Endometrium (tissue), 2 donors: Measurements from ENCODE around the gene ZNF774.
"Not testable (repeated sequence)": the region's sequence is repeated elsewhere in the genome, so short reads cannot be mapped to it uniquely, and the experiment has no call there.

ENCODE experiments used
- FAIRE-seq: peaks from 2 replicates; lab custom pipeline; 2012; peaks lifted over from hg19 to GRCh38; lab: Jason Lieb, UNC
- donor health status: control.
- donor health status: control.

Gene ZNF774

DNA sequence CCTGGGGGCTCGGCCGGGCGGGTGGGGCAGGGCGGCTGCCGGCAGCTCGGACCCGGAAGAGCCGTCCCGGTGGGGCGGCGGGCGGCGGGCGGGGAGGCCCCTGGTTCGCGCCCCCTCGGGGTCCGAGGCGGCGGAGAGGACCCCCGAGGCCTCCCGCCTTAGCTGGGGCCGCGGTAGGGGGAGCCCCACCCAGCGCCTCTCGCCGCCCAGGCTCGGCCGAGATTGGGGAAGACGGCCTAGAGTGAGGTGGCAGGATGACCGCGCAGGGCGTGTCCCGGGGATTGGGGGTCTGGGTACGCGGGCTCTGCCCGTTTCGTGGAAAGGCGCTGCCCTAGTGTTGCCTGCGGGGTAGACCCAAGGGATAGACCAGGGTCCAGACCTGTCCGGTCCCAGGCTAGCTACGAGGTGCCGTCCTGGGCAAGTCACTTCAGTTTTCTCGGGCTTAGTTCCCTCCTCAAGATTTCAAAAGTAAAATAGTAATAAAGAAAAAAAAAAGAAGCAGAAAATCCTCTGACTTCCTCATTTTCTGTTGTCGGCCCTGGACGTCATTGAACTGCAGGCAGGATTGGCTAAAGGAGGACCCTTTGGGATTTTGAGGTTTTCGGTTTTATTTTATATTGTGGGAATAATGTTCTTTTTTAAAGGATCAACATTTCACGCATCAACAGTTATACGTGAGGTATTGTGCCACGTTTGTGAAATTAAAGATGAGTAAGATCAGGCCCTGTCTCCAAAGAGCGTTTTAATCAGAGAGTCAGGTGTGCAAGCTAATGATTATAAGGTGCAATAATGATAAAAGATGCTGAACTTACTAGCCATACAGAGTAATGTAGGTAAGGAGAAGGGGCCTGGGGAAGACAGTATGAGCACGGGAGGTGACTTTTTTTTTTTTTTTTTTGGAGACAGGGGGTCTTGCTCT is 36.6 kb downstream of the ZNF774 start:
- no peak for FAIRE-seq

DNA sequence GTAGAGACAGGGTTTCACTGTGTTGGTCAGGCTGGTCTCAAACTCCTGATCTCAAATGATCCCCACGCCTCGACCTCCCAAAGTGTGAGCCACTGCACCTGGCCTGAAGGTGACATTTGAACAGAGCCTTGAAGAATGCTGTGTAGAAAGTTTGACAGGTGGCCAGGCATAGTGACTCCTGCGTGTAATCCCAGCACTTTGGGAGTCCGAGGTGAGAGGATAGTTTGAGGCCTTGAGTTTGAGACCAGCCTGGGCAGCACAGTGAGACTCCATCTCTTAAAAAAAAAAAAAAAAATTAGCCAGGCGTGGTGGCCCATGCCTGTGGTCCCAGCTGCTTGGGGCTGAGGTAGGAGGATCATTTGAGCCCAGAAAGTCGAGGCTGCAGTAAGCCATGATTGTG is 37.4 kb downstream of the ZNF774 start:
- FAIRE-seq = no peak

DNA sequence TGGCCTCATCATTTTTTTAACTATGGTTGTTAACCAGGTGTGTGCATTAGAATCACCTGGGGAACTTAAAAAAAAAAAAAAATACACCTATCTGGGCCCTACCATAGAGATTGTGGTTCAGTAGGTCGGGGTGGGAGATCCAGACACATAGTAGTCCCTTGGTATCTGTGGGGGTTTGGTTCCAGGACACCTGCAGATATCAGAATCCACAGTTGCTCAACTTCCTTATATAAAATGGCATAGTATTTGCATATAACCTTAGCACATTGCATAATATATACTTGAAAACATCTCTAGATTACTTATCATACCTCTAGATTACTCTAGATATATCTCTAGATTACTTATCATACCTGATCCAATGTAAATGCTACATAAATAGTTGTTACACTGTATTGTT is 41.0 kb downstream of the ZNF774 start:
- FAIRE-seq = no peak

DNA sequence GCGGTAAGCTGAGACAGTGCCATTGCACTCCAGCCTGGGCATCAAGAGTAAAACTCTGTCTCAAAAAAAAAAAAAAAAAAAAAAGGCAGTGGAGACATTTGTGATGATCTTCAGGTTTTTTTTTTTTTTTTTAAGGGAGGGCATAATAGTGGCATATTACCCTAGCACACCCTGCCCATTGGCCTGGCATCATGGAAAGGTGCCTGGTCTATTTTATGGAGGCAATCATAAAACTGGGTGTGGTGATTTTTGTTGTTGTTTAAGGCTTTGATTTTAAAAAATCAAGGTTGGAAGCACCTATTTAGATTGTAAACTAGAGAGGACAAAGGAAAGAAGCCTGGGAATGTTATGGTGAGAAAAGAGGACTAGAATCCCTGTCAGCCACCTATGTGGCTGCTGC is 42.0 kb downstream of the ZNF774 start:
- FAIRE-seq = no peak

DNA sequence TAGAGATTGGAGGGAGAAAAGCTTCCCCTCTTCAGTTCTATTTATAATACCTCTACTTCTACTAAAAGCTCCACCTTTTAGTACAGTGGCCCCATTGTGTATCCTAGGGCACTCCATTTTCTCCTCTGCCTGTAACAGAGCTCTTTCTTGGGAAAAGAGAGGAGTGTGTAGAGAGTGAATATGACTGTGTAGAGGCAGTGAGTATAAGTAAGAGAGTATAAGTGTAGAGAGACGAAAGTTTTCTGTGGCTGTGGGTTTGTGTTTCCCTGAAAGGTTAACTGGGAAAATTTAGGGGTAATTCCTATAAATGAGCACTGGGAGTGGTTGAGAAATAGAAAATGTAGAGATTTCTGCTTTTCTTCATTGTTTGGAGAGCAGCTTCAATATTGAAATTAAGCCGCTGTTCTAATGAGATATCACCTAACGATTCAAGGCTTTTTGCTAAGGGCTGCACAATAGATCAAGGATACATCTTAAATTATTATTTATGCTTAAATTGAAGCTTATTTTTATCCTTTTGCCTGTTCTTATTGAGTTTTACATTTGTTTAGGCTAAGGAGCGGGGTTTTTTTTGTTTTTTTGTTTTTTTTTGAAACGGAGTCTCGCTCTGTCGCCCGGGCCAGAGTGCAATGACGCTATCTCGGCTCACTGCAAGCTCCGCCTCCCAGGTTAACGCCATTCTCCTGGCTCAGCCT is 42.8 kb downstream of the ZNF774 start:
- no peak for FAIRE-seq

DNA sequence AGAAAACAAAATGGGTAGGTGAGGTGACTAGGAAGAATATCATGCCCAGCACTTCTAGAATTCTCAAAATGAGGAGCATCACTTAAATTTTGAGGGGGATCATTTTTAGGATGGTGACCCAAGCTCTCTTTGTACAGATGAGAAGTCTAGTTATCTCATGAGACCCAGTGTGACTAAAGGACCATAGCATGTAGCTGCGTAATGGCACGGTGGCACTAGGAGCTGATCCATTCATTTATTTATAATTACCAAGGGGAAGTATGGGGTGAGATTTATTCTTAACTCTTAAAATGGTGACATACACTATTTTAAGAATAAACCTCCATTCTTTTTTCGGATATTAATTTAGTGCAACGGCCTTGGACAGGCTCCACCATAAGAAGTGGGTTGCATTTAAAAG is 44.2 kb downstream of the ZNF774 start:
- no peak for FAIRE-seq

DNA sequence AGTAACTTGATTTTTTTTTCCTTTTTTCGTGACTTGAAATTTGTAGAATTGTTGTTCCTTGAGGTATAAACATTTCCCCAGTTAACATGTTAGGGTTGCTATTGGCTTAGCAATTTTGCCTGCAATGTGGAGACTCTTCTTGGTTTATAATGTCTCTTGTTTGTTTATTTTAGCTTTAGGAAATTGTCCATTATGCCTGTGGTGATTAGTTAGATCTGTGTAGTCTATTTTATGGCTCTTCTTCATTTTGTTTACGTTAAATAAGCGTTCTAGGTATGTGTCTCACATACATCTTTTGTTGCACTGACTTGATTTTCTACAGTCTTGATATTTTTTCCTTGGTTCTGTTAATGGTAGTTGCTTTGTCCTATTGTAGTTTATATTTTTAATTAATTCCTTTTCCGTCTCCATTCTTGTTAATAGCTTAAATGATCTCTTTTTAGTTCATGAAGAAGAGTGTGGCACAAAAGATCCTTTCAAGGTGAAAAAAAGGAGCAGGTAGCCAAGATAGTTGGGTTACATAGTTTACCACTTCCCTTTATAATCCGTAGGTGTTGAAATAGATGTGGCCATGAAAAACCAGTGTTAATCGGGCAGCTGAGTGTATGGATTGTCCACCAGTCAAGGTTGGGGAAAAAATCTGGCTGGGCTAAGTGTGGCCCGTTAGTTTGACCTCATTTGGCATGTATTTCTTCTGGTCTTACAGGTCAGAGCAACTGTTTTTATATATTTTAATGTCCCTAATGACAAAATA is 48.1 kb downstream of the ZNF774 start:
- FAIRE-seq = no peak

DNA sequence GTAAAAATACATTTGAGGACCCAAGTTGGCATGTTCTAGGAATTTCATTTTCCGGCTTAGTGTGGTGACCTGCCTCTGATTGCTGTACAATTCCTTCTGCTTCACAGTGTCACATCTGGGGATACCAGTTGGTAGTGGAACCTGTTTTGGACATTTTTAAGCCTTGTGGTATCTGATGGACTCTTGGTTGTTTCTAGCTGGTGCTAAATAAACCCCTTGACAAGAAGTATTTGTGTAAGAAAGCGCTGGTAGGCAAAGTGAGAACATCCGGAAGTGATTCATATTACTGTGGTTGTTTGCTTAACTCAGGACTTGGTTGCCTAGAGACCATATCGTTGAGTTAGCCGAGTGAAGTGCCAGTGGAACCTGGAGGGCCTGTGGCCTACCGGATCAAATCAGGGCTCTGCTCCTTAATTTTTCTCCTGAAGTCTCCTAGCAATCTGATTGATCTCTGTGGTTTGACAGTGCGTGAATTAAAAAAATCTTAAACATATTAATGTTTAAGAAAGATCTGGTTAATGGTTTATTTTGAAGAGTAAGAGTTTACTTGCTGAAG is 48.8 kb downstream of the ZNF774 start:
- peak; percentile 39 for FAIRE-seq

DNA sequence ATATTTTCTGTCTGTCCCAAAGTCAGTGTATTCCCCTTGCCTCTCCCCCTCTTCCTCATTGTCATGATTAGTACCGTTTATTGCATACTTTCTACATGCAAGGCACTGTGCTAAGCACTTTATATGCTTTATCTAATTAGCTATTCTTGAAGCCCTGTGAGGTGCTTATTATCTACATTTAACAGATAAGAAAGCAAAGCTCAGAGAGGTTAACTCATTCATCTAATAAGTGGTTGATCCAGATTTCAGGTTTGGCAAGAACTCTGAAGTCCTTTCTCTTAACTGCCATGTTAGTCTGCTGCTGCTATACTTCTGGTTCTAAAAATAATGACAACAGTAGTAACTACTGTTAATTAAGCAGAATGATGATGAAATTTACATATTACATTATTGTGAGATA is 49.4 kb downstream of the ZNF774 start:
- FAIRE-seq = no peak

DNA sequence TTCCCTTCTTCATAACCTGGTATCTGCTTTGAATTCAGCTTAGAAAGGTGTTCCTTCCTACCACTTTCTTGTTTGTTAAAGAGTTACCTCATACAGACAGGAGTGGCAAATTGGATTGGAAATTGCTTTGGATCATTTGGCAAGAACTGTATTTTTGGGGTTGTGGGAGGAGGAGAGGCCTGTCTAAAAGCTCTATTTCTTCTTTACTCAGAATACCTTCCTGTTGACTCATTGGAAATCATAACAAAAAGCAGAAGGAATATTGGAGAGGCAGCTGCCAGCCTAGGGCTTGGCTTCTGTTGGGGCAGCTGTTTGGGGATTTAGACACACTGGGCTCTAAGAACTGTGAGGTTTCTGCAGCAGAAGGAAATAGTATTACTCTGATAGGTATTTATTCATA is 50.1 kb downstream of the ZNF774 start:
- no peak for FAIRE-seq

DNA sequence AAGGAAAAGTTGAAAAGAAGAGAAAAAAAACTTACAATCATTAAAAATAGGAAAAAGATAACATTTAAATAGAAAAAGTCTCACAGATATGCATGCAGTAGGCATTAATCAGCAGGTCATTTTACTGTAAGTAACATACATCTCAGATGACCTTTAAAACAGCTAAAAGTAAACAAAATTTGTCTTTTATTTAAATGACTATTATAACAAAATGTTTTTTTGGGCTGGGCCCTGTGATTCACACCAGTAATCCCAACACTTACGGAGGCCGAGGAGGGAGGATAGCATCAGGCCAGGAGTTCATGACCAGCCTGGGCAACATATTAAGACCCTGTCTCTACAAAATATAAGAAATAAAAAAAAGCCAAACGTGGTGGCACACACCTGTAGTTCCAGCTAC is 50.7 kb downstream of the ZNF774 start:
- FAIRE-seq = no peak

DNA sequence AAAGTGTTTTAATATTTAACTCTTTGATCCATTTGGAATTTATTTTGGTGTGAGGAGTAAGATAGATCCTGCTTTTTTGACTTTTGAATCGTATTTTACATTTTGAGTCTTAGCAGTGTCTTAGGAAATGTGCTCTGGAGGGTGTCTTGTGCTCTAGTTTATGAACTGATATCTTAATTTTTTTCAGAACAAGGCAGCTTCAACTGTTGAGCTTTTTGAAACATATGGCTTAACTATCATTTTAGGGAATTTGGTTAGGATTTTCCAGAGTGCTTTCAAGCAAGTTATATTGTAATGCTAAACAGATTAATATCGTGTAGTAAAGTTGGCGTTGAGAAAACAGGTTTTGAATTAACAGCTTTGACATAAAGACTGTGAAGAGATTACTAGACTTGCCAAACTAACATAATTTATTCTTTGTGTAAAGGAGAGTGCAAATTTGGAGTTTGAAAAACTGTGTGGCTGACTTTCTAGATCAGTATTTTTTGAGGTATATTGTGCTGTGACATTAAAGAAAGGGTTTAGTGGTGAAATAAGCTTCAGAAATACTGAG is 53.0 kb downstream of the ZNF774 start:
- FAIRE-seq = no peak

DNA sequence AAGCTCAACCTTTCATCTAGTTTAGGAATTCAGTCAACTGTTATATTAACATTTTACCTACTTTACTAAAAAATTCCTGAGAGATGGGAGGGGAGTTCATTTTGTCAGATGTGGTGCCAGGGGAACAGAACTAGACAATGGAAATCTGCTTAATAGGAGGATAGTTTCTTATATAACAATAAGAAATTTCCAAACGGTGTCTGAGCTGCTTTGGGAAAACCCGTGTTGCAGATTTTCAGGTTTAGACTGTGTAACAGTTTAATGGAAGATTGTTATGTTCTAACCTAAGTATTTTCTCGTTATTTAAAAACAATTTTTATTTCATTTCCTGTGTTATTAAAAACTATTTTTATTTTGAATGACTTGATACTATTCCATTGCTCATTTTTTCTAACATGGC is 55.3 kb downstream of the ZNF774 start:
- FAIRE-seq = no peak

DNA sequence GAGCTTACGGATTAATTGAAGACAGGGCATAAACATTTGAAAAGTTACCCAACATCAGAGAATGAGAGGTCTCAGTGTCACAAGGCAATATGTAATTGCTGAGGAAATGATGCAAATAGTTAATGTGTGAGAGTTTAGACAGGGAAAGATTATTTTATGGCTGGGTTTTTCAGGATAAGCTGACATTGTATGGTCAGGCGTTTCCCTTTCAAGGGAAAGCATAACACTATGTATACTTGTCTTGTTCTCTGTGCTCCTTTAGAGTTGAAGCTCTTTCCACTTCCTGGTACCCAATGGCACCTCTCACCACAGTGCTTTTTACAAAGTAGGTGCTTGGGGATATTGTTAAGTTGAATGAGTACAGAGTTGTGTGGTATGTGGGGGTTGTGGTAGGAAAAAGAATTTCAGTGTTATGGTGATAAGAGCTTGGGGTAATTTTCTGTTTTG is 55.8 kb downstream of the ZNF774 start:
- no peak for FAIRE-seq

DNA sequence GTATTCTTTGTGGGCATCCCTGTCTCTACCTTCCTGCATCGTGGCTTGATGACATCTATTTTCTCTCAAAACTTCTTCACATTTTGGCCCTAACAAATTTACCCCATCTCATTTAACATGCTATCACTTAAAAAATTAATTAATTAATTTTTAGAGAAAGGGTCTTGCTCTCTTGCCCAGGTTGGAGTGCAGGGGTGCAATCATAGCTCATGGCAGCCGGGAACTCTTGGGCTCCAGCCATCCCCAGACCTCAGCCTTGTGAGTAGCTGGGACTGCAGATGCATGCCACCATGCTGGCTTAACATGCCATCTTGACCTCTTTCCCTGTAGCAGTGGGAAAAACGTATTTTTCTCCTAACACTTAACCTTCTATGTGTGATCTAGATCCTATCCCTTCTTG is 56.6 kb downstream of the ZNF774 start:
- no peak for FAIRE-seq

DNA sequence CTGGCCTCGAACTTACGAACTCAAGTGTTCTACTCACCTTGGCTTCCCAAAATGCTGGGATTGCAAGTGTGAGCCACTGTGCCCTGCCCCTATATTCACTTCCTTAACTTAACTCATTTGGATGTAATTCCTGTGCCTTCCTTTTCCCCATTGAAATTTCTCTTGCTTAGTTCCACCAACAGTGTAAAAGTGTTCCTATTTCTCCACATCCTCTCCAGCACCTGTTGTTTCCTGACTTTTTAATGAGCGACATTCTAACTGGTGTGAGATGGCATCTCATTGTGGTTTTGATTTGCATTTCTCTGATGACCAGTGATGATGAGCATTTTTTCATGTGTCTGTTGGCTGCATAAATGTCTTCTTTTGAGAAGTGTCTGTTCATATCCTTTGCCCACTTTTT is 57.5 kb downstream of the ZNF774 start:
- not testable (repeated sequence) for FAIRE-seq

DNA sequence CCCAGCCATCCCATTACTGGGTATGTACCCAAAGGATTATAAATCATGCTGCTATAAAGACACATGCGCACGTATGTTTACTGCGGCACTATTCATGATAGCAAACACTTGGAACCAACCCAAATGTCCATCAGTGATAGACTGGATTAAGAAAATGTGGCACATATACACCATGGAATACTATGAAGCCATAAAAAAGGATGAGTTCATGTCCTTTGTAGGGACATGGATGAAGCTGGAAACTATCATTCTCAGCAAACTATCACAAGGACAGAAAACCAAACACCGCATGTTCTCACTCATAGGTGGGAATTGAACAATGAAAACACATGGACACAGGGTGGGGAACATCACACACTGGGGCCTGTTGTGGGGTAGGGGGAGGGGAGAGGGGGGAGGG is 58.2 kb downstream of the ZNF774 start:
- not testable (repeated sequence) for FAIRE-seq

DNA sequence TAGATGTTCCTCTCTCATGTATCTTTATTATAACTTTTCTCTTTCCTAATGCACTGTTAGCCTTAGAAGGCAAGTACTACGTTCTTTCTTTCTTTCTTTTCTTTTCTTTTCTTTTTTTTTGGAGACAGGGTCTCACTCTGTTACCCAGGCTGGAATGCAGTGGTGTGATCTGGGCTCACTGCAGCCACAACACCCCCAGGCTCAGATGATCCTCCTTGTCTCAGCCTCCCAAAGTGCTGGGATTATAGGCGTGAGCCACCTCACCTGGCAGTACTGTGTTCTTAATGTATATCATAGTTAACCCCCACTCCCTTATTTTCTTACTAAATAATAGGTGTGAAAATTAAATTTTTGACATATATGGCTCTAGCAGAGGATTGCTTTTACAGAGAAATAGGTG is 59.1 kb downstream of the ZNF774 start:
- FAIRE-seq = no peak
